HL-60 (cell line): ENCODE data around the gene ZNF462.

ENCODE experiments used
- POLR2AphosphoS5 ChIP-seq: IDR thresholded peaks from 2 replicates; pipeline ENCODE4 v1.6.1; 2012; ENCODE audit warnings: low read depth
- TF ChIP-seq, protein P1 (sequence below): IDR thresholded peaks from one replicate; pipeline ENCODE4 v1.5.1; 2011; ENCODE audit warnings: low read length, control low read depth, inconsistent platforms; ENCODE audit not compliant: insufficient read depth
- TF ChIP-seq, protein P2 (sequence below): IDR thresholded peaks from 2 replicates; pipeline ENCODE4 v1.6.1; 2012; ENCODE audit warnings: low read depth; ENCODE audit not compliant: insufficient replicate concordance

DNA sequence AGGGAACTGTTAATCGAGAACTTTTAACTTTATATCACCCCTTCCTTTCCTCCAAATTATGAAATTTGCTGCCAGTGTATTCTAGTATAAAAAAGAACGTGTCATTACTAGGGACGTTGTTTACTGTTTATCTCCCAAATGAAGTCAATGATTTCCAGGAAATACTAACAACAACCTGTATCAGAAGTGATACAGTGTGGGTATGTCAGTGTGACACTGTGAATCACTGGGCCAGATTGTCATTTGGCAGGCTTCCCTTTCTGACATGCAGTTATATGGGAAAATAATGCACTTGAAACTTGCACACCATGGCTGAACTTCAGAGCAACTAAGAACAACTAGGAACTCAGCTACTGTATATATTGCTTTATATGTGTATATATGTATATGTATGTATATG lies 12.6 kb downstream of the ZNF462 start:
- no peak for TF ChIP-seq POLR2AphosphoS5
- TF ChIP-seq, protein P1, sequence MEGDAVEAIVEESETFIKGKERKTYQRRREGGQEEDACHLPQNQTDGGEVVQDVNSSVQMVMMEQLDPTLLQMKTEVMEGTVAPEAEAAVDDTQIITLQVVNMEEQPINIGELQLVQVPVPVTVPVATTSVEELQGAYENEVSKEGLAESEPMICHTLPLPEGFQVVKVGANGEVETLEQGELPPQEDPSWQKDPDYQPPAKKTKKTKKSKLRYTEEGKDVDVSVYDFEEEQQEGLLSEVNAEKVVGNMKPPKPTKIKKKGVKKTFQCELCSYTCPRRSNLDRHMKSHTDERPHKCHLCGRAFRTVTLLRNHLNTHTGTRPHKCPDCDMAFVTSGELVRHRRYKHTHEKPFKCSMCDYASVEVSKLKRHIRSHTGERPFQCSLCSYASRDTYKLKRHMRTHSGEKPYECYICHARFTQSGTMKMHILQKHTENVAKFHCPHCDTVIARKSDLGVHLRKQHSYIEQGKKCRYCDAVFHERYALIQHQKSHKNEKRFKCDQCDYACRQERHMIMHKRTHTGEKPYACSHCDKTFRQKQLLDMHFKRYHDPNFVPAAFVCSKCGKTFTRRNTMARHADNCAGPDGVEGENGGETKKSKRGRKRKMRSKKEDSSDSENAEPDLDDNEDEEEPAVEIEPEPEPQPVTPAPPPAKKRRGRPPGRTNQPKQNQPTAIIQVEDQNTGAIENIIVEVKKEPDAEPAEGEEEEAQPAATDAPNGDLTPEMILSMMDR, result no peak
- TF ChIP-seq, protein P2, sequence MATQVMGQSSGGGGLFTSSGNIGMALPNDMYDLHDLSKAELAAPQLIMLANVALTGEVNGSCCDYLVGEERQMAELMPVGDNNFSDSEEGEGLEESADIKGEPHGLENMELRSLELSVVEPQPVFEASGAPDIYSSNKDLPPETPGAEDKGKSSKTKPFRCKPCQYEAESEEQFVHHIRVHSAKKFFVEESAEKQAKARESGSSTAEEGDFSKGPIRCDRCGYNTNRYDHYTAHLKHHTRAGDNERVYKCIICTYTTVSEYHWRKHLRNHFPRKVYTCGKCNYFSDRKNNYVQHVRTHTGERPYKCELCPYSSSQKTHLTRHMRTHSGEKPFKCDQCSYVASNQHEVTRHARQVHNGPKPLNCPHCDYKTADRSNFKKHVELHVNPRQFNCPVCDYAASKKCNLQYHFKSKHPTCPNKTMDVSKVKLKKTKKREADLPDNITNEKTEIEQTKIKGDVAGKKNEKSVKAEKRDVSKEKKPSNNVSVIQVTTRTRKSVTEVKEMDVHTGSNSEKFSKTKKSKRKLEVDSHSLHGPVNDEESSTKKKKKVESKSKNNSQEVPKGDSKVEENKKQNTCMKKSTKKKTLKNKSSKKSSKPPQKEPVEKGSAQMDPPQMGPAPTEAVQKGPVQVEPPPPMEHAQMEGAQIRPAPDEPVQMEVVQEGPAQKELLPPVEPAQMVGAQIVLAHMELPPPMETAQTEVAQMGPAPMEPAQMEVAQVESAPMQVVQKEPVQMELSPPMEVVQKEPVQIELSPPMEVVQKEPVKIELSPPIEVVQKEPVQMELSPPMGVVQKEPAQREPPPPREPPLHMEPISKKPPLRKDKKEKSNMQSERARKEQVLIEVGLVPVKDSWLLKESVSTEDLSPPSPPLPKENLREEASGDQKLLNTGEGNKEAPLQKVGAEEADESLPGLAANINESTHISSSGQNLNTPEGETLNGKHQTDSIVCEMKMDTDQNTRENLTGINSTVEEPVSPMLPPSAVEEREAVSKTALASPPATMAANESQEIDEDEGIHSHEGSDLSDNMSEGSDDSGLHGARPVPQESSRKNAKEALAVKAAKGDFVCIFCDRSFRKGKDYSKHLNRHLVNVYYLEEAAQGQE, result no peak
